Thymus (tissue), 11 donors: ENCODE measurements around the gene SEMA7A. TPM values are rescaled to one million over a fixed set of nuclear protein-coding genes. Genes with fewer than 3 reads are reported as not detected.
A peak's percentile ranks its signal among the peaks of the same experiment; 100 is the strongest.
"Not testable (repeated sequence)": the region's sequence is repeated elsewhere in the genome, so short reads cannot be mapped to it uniquely, and the experiment has no call there.

ENCODE experiments used
- DNase-seq, 9 donors: peaks; one replicate each; pipeline ENCODE4 v3.0.0-alpha.2; 2013; ENCODE audit warnings: low spot score in 9 of 9, low read depth in 6 of 9, missing footprints in 1 of 9
- H3K27ac ChIP-seq, 2 donors: one replicate each; pipeline ENCODE4 v1.5.1; 2013; ENCODE audit warnings: control low read depth in 1 of 2, low read depth in 1 of 2, low read length in 1 of 2, mild to moderate bottlenecking in 1 of 2, moderate library complexity in 1 of 2
- H3K27me3 ChIP-seq, 2 donors: one replicate each; pipeline ENCODE4 v1.5.1; 2013; ENCODE audit warnings: low read length in 1 of 2; ENCODE audit not compliant: control insufficient read depth in 2 of 2, insufficient read depth in 1 of 2
- H3K36me3 ChIP-seq, 2 donors: one replicate each; pipeline ENCODE4 v1.5.1; 2013; ENCODE audit warnings: low read length in 1 of 2, mild to moderate bottlenecking in 1 of 2, moderate library complexity in 1 of 2; ENCODE audit not compliant: control insufficient read depth in 2 of 2, insufficient read depth in 2 of 2
- H3K4me1 ChIP-seq, 2 donors: one replicate each; pipeline ENCODE4 v1.5.1; 2013; ENCODE audit warnings: low read length in 2 of 2; ENCODE audit not compliant: control insufficient read depth in 2 of 2, insufficient read depth in 2 of 2
- H3K4me3 ChIP-seq, 2 donors: one replicate each; pipeline ENCODE4 v1.5.1; 2013; ENCODE audit warnings: low read length in 2 of 2, control low read depth in 1 of 2, mild to moderate bottlenecking in 1 of 2
- H3K9me3 ChIP-seq, 2 donors: one replicate each; pipeline ENCODE4 v1.5.1; 2013; ENCODE audit warnings: low read length in 1 of 2, mild to moderate bottlenecking in 1 of 2; ENCODE audit not compliant: control insufficient read depth in 2 of 2, insufficient read depth in 1 of 2
- WGBS: extraction: QIAGEN DNeasy Blood & Tissue Kit; methylation state at CpG from one replicate; pipeline ENCODE4 v1.1.7; 2013; 5-methylcytosine and 5-hydroxymethylcytosine counted together
- polyA plus RNA-seq: library from polyadenylated mRNA; stranded (reverse); fragments of 200-250 nt; gene quantifications from one replicate; pipeline ENCODE4 v1.2.3, GENCODE V29; 2013
- total RNA-seq: library from RNA; stranded (reverse); fragments of 120-200 nt; gene quantifications from one replicate; pipeline ENCODE4 v1.2.4, GENCODE V29; 2013
- donor health status: healthy.

Gene SEMA7A
- total and polyA plus RNA-seq, 2 donors = 12.3 to 22.0 TPM

- Histone ChIP-seq H3K4me3 (no peak overlapping the region), H3K27me3 (peaks cover 19 to 69% of the 10 kb centered on the region in 2 donors)
Observed at GRCh38 chr15:74368121-74368520, 65.6 kb downstream of the SEMA7A start.

GRCh38 chr15:74367296-74367854 is 66.4 kb downstream of the SEMA7A start, which contains the start of gene CYP11A1:
TSS of gene CYP11A1 (minus strand) at chr15:74367646. CDS start at chr15:74367585, 61 bp downstream.
- H3K27me3 ChIP-seq = peaks cover 17 to 63% of the 10 kb centered on the region in 2 donors
- no peak within 1 kb of the TSS for H3K27ac ChIP-seq
- H3K4me3 ChIP-seq = no peak within 1 kb of the TSS
- peaks cover 0 to 2% of the 10 kb centered on the region in 2 donors for H3K4me1 ChIP-seq
- 95% methylated on average over 12 of the region's 12 CpGs for whole genome bisulfite sequencing
- DNase-seq = no peak
- no peaks in the 10 kb centered on the region for H3K9me3 ChIP-seq
- no peaks in the 10 kb centered on the region for H3K36me3 ChIP-seq

More at GRCh38 chr15:74368121-74368520, 65.6 kb downstream of the SEMA7A start:
- no peak overlapping the region for H3K27ac ChIP-seq
- H3K36me3 ChIP-seq = no peaks in the 10 kb centered on the region
- WGBS = 100% methylated on average over 3 of the region's 3 CpGs
- no peak for DNase-seq
- peaks cover 0 to 2% of the 10 kb centered on the region in 2 donors for H3K4me1 ChIP-seq
- H3K9me3 ChIP-seq = no peaks in the 10 kb centered on the region

GRCh38 chr15:74365598-74366445 is 67.9 kb downstream of the SEMA7A start:
- H3K27me3 ChIP-seq = peaks cover 17 to 60% of the 10 kb centered on the region in 2 donors
- peak overlapping the region; percentile 18 to 38 for H3K4me3 ChIP-seq
- DNase-seq = peak in 1 of 9 donors; percentile 30
- no peaks in the 10 kb centered on the region for H3K36me3 ChIP-seq
- H3K9me3 ChIP-seq = no peaks in the 10 kb centered on the region
- peak overlapping the region in 1 of 2 donors; percentile 2 for H3K27ac ChIP-seq
- peaks cover 0 to 2% of the 10 kb centered on the region in 2 donors for H3K4me1 ChIP-seq
- WGBS = 7% methylated on average over 75 of the region's 75 CpGs

- Histone ChIP-seq H3K27me3 (peaks cover 17 to 56% of the 10 kb centered on the region in 2 donors), H3K4me3 (no peak overlapping the region), H3K27ac (no peak overlapping the region), H3K36me3 (no peaks in the 10 kb centered on the region), H3K9me3 (no peaks in the 10 kb centered on the region), H3K4me1 (peaks cover 0 to 2% of the 10 kb centered on the region in 2 donors)
- WGBS = 96% methylated on average over 12 of the region's 12 CpGs
- no peak for DNase-seq
Observed at GRCh38 chr15:74364936-74365597, 68.7 kb downstream of the SEMA7A start.

GRCh38 chr15:74362482-74362881 is 71.3 kb downstream of the SEMA7A start:
- WGBS = 97% methylated on average over 1 of the region's 1 CpG
- H3K9me3 ChIP-seq = no peaks in the 10 kb centered on the region
- no peak overlapping the region for H3K4me3 ChIP-seq
- H3K4me1 ChIP-seq = peaks cover 0 to 2% of the 10 kb centered on the region in 2 donors
- no peak for DNase-seq
- H3K36me3 ChIP-seq = no peaks in the 10 kb centered on the region
- H3K27ac ChIP-seq = no peak overlapping the region
- H3K27me3 ChIP-seq = peaks cover 15 to 36% of the 10 kb centered on the region in 2 donors

- H3K4me3 ChIP-seq, DNase-seq: not testable (repeated sequence)
- 91% methylated on average over 1 of the region's 1 CpG for WGBS
Observed at GRCh38 chr15:74360855-74361254, 72.9 kb downstream of the SEMA7A start.

GRCh38 chr15:74359376-74359775 is 74.4 kb downstream of the SEMA7A start:
- not testable (repeated sequence) for H3K4me3 ChIP-seq, H3K27ac ChIP-seq, H3K4me1 ChIP-seq, H3K36me3 ChIP-seq, DNase-seq, H3K27me3 ChIP-seq, H3K9me3 ChIP-seq
- 91% methylated on average over 6 of the region's 6 CpGs for WGBS

More at GRCh38 chr15:74360855-74361254, 72.9 kb downstream of the SEMA7A start:
- H3K27me3 ChIP-seq = peaks cover 10 to 19% of the 10 kb centered on the region in 2 donors
- not testable (repeated sequence) for H3K36me3 ChIP-seq, H3K27ac ChIP-seq, H3K4me1 ChIP-seq, H3K9me3 ChIP-seq
